ENCODE results near the gene VPS4B.

Gene VPS4B

DNA sequence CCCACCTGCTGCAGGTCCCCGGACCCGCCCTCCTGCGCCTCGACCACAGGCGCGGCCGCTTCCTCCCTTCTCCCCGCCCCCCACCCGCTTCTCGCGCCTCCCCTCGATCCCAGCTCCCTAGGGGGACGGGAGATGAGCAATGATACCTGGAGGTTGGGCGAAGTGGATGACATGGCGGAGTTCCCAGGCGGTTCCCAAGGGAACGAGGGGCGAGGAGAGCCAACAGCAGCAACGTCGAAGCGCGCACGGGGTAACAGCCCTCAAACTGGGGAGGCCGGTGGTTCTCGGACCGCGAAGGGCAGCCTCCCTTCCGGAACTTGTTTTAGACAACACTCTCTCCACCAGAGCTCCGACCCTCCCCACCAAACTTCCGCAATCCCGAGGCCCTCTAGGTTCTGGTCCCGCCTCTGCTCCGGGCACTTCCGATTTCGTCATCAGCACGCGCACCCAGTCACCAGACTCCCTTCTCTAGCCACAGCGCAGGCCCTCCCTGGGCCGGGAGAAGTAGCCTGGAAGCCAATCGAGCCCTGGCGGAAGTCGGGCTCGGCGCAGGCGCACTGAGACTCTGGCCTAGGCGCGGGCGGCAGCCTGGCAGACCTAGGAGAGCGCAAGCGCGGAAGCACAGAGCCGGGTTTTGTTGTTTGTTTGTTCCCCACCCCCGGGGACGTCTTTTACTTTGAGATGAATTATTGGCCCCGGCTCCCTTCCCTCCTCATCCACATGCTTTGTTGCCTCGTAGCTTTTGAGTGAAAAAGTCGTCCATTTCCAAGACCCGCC, at the start of gene VPS4B:
TSS of gene VPS4B (minus strand) at position 390 of the 777 bp plus-strand sequence. CDS start at position 173, 217 bp downstream.
- peak; percentile 98 for FAIRE-seq

DNA sequence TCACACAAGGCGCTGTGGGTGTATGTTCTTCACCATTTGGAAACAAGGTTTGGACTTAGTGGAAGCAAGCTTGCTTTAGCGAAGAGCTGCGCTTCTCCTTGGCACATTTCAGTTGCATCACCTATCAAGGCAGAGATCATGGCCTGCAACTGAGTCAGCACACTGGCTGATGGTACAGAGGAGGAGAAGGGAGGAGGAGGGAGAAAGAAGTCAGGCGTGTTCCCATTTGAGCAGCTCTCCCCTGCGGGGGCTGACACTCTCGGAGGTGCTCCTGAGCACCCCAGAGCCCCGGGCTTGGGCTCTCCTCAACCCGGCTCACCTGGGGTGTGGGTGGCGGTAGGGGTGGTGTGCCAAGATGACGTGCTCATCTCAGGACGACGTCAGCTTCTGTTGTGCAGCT, 48.5 kb upstream of the VPS4B start:
- FAIRE-seq, result no peak

DNA sequence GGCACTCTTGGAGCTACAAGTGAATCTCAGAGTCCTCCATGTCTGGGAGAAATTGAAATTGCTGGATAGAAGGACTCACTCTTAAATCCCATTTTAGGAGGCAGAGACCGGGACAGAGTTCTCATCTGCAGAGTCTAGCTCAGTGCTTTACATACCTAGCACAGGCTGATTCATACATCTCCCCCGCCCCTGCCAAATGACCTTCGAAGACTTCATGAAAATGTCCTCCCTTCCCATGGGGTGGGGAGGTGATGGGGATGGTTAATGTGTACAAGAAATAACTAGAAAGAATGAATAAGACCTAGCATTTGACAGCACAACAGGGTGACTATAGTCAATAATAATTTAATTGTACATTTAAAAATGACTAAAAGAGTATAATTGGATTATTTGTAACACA, 46.3 kb upstream of the VPS4B start:
- FAIRE-seq, result no peak

DNA sequence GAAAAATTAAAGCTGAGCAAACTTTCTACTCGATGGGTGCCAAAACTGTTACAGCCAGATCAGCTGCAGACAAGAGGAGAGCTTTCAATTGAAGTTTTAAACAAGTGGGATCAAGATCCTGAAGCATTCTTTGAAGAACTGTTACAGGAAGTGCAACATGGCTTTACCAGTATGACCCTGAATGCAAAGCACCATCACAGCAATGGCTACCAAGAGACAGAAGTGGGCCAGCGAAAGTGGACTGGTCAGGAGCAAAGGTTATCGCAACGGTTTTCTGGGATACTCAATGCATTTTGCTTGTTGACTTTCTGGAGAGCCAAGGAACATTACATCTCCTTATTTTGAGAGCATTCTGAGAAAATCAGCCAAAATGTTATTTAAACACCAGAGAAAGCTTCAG, 45.4 kb upstream of the VPS4B start:
- FAIRE-seq, result no peak

DNA sequence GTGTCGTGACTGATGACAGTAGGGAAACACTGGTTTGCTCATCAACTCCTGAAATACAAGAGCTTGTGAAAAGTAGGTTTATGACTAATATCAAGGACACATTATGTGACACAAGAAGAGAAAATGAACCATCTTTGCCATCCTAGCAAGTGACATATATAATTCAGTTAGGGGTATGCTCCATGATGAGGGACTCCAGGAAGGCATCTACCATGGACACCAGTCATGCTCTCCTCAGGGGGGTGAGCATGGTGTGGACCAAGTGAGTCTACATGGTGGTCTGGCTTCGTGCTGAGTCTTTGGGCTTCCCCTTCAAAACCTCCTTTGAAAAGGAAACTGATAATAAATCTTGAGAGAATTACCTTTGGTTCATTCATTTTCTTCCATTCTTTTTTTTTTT, 42.8 kb upstream of the VPS4B start:
- no peak for FAIRE-seq

DNA sequence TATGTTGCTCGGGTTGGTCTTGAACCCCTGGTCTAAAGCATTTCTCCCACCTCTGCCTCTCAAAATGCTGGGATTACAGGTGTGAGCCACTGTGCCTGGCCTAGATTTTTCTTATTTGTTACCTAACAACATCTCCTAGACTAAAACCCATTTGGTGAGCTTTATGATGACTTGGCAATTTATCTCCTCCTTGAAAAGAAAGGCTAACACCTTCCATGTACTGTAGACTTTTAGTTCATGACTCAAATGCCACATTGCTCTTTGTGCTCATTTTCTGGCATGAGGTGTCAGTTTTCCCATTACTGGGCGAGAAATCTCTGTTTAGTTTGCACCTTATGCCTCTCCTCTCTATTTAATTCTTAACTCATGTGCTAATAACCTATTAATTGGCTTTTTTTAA, 42.2 kb upstream of the VPS4B start:
- no peak for FAIRE-seq

DNA sequence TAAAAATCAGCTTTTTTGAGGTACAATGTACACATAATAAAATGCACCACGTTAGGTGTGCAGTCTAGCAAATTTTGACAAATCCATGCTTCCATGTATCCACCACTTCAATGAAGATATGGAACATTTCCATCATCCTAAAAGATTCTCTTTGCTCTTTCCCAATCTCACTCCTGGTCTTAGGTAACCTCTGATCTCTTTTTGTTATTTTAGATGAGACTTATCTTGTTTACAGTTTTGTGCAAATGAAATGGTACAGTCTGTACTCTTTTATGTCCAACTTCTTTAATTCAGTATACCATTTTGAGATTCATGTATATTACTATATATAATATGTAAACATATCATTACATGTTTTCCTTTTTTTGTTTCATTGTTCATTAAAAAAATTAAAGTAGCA, 38.1 kb upstream of the VPS4B start:
- peak; percentile 21 for FAIRE-seq

DNA sequence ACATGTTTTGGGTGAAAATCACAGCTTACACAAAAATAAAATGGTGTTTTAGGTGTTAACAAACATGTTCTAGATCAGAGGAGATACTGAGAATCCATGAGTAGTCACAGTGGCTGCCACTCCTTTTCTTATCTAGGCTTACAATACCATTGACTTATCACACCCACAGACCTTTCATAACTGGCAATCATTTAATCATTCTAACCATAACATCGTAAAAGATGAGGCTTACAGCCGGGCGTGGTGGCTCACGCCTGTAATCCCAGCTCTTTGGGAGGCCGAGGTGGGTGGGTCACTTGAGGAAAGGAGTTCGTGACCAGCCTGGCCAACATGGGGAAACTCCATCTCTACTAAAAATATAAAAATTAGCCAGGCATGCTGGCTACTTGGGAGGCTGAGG, 35.7 kb upstream of the VPS4B start:
- no peak for FAIRE-seq

DNA sequence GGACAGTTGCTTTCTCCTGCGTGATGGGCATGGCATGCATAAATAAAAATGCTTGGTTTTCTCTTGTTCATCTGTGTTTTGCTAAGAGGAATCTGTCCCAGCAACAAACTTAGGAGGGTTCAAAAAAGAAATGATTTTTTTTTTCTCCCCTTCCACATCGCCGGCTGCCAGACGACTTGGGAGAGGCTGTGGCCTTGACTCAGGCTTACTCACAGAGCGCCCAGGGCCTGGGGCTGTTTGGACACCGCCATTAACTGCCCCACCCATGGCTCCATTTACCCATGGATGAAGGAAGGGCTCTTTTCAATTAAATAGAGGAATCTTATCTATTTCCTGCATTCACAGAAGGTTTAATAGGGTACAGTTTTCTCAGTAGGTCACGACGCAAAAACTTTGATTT, 32.2 kb upstream of the VPS4B start:
- FAIRE-seq, result no peak

DNA sequence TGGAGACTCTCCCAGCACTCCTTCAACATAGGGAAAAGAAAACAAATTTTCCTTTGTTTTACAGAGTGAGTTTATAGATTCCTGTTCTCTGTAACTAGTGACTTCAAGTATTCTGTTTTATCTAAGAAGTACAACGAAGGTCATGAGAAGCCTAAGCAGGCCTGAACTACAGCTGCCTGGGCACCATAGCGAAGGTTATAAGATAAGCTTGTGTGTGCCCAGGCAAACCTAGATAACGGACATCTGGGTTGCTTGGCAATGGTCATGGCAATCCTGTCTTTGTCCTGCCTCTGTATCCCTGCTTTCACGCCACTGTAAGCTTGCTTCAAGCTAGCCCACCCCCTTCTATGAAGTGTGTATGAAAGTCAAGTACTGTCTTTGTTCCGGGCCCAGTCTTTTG, 30.5 kb upstream of the VPS4B start:
- peak; percentile 92 for FAIRE-seq

DNA sequence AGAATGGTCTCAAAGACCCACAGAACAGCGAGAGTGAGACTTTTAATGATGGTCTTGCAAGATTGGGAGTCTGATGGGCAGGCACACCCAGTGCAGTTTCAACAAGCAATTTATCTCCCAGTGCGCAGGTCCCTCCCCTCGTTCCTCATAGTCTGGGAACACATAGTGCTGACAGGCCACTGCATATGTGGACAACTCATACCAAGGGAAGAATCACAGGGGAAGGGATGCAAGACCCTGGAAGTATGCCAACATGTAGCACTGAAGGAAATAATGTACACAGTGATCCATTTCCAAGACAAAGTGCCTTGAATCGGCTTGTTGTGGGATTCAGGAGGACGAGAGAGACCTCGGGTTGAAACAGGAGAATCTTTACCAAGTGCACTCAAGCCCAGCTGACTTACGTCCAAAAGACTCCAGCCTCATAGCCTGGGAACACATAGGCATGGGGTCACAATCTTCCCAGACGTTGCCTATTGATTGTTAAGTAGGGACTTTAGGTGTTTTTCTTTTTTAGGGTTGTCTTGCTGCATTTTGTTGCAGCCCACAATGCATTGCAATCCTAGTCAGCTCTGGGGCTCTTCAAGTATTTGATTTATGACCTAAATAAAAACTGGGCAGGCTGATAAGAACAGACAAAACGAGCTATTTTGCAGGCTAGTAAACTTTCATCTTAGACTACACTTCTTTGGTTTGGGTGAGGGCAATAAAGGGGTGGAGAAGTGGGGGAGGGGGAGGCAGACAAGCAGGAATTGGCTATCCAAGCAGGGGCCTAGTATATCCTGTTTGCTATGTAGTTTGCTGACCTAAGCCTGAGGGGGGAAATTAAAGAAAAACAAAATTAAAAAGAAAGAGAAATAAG, 29.8 kb upstream of the VPS4B start:
- FAIRE-seq, result no peak

DNA sequence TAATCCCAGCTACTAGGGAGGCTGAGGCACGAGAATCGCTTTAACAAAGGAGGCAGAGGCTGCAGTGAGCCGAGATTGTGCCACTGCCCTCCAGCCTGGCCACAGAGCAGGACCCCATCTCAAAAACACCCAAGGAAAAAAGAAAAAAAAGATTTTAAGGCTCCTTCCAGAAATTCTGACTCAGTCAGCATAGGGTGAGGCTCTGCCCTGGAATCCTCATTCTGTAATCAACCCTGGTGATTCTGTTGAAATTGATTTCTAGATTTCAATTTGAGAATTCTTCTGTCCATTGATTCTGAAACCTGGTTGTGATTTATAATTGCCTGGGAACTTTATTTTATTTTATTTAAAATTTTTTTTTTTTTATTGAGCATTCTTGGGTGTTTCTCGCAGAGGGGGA, 27.1 kb upstream of the VPS4B start:
- FAIRE-seq, result no peak

DNA sequence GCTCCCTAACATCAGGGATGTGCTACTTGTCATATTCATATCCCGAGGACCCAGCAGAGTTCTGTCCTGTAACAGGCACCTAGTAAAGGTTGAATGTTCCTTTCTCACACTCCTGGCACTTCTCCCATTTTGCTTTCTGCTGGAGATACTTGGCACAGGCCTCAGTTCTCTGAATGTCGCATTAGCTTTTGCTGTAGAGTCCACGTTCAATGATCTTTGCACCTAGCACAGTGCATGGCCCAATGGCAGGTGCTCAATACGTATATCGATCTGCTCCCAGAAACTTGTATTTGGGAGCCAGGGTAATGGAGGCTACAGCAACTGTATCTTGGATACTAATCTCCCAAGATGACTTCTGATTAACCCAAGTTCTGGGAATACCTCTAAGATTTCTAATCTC, 24.8 kb upstream of the VPS4B start:
- no peak for FAIRE-seq

DNA sequence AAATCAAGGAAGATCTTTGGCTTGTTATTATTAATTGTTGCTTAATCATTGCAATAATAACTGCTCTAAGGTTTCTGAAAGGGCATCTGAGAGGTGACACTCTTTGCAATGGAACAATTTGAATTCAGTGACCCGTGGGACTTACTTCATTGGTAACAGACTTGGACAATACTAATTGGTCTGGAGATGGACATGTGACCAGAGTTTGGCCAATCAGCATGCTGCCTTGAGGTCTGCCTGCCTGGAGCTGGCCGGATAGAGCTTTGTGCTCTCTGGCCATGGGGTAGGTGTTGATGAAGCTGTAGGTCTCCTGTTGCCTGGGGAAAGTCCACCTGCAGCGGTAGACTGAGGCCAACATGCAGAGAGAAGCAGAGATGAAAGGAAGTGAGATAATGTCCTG, 24.0 kb upstream of the VPS4B start:
- FAIRE-seq, result no peak

DNA sequence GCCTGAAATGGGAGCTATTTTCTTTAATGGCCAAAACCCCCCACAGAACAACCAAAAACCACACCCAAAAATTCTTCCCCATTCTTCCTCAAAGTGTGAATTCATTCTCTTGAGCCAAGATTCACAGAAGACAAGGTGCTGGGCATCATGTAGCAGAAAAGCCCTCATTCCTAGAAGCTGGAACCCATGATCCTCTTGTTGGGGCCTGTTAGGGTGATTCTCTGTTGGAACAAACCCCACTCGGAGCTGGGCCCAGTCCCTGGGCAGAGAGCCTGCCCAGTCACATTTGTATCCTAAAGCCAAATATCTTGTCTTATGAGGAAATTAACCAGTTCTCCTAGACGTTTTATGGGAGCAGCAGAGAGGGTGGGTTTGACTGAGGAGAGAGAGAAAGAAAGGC, 22.8 kb upstream of the VPS4B start:
- FAIRE-seq, result no peak

DNA sequence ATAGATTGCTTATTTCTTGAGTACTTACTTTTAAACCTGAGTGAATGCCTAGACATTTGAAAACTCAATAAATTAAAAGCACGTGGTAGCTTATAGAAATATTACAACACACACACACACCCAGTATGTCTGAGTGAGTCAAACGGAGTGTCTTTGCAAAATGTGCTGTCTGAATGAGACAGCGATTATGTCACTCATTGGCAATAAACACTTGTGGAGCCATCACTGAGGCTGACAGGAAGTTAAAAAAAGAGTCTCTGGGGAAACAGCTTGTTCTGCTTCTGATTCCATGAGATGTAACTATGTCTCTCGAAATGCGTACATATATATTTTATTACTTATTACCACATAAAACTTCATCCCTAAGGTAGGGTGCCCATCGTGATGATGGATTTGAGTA, 22.3 kb upstream of the VPS4B start:
- FAIRE-seq, result no peak

DNA sequence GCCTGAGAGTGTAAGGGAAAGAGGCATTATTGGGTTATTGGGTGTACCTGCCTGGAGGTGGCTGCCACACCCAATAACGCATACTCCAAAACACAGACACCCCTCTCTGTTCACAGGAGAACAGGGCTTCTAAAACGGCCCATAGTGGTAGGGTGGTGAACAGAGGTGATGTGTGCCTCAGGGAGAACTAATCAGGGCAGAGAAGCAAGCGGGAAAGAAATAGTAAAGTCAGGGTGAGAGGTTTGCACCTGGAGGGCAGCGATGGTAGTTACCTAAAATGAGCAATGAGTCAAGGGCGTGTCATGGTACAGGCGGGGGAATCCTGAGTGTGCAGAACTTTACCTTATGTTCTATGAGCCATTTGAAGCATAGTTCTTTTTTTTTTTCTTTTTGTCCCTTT, 21.6 kb upstream of the VPS4B start:
- no peak for FAIRE-seq

DNA sequence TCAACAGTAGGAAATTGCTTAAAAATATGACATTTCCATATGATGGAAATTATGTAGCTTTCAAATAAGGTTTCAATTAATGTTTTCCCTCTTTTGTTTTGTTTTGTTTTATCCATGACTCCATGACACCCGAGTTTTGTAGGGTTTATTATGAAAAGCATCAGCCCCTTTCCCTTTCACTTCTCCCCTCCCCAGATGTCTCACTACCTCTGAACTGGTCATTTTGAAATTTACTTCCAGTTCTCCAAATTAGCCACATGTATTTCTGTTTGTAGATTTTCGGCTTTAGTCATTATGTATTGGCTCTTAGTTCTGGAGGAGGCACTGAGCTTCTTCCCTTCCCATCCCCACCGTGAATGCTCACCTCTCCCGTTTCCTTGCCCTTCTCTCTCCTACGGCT, 18.6 kb upstream of the VPS4B start:
- no peak for FAIRE-seq

DNA sequence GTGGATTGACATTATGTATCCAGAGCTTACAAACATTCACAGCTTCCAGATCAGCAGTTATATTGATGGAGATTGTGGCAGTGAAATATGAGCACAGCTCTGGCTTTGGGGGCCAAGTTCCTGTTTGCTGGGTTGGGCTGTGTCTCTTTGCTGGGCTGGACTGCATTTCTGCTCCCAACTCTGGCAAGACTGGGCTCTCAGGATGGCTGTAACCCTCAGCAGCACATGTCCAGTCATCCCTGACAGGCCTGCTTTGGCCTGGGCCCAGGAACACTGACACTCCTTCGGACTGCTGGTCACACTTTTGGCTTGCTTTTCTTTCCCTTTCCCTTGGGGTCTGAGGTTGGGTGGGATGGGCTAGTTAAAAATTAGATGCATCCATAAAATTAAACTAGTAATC, 17.9 kb upstream of the VPS4B start:
- no peak for FAIRE-seq

DNA sequence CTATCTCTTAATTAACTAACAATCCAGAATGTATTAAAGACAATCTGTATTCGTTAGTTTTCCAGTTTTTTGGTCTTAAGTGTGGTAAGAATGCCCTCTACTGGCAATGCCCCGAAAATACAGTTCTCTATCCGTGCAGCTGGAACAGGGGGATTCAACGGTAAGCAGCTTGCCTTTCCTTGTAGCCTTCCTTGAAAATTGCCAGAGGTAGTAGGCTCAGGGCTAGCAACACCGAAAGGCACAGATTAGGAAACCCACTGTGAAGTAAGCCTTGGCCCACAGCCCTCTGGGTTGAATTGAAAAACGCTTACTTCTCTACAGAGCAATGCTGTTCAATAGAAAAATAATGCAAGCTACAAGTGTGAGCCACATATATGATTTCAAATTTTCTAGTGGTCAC, 17.1 kb upstream of the VPS4B start:
- FAIRE-seq, result peak; percentile 77

DNA sequence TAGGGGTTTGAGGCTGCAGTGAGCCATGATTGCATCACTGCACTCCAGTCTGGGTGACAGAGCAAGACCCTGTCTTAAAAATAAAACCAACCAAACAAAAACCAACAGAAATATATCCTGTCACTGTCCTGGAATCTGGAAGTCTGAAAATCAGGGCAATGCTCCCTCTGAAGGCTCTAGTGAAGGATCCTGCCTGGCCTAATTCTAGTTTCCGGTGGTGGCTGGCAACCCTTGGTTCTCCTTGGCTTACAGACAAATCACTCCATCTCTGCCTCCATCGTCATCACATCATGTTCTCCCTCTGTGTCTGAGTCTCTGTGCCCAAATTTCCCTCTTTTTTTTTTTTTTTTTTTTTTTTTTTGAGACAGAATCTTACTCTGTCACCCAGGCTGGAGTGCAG, 15.9 kb upstream of the VPS4B start:
- no peak for FAIRE-seq

DNA sequence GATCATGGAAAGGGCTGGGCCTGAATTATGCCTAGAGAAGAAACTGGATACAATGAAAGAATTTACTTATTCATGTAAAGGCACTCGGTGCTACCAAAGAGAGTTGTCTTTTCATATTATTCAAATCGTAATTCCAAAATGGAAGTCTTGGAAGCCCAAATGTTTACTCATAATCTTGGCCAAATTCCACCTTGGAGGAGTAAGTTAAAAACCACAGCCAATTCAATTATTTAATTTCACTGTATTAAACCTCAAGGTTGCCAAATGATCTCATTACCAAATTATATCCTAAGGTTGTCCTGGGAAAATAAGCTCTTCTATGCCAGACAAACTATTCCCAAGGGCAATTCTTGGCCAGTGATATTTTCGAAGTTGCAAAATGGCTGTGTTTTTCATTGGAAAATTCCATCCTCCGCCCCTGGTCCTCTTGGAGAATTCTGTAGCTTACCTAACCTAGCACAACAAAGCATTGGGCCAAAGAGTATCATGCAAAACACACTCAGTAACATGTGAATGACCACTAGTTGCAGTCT, 11.1 kb upstream of the VPS4B start:
- no peak for FAIRE-seq

DNA sequence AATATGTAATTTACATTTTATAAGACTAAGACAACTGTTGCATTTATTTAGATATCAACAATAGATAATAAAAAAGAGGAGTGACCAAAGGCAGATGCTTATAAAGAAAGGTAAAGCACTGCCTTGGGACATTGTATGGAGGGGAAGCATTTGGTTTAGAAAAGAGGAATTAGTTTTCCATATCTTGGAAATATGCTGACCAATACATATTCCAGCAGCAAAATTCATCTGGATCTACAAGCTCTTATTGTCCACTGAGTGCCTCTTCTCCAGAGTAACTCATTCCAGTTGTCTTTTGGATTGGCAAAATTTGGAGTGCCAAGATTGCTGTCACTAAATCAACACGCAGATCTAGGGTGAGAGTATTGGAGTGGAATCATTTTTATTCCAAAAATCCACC, 8.9 kb upstream of the VPS4B start:
- no peak for FAIRE-seq

DNA sequence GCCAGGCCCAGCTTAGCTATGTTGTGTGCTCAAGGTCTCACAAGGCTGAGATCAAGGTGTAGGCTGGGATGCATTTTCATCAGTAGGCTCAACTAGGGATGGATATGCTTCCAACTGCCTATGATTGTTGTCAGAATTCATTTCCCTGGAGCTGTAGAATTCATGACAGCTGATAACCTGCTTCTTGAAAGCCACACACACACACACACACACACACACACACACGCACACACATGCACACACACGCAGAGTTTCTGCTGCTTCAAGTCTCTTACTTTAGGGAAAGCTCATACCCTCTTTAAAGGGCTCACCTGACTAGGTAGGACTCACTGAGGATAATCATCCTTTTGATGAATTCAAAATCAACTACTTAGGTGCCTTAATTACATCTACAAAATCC, 8.2 kb upstream of the VPS4B start:
- no peak for FAIRE-seq

Data from endometrium (tissue), 2 donors.